DND-41 (cell line): ENCODE measurements around the gene FADD.

Experiments used
- ATAC-seq: fragments of 200-7000 bp; cut with Tn5 transposase; 3 replicates; pipeline ENCODE4 v1.9.1; 2021; ENCODE audit warnings: low read depth; ENCODE audit not compliant: insufficient read depth
- DNase-seq: peaks from one replicate; pipeline ENCODE4 v3.0.0-alpha.2; 2020
- H2AFZ ChIP-seq: 2 replicates; pipeline ENCODE4 v1.6.0; 2012; ENCODE audit warnings: low read depth, low read length
- H3K27ac ChIP-seq: 2 replicates; pipeline ENCODE4 v1.5.1; 2012; ENCODE audit warnings: low read length, inconsistent platforms
- H3K27me3 ChIP-seq: fragments of 200-600 bp; sonication (generic); 2 replicates; pipeline ENCODE4 v1.6.0; 2012; ENCODE audit warnings: low read length, mild to moderate bottlenecking, inconsistent platforms; ENCODE audit not compliant: insufficient read depth, poor library complexity
- H3K36me3 ChIP-seq: 2 replicates; pipeline ENCODE4 v1.5.1; 2012; ENCODE audit warnings: low read length, inconsistent platforms; ENCODE audit not compliant: insufficient read depth
- H3K4me1 ChIP-seq: 2 replicates; pipeline ENCODE4 v1.5.1; 2012; ENCODE audit warnings: mild to moderate bottlenecking, low read length; ENCODE audit not compliant: insufficient read depth
- H3K4me2 ChIP-seq: 2 replicates; pipeline ENCODE4 v1.6.0; 2012; ENCODE audit warnings: mild to moderate bottlenecking, moderate library complexity, low read length, inconsistent platforms; ENCODE audit not compliant: insufficient read depth
- H3K4me3 ChIP-seq, 2 experiments: fragments of 200-600 bp in 1 of 2; shearing (Covaris generic) in 1 of 2; 2 replicates each; pipeline ENCODE4 v1.5.1; 2012 to 2016; ENCODE audit warnings: inconsistent platforms in 2 of 2, low read length in 2 of 2, mild to moderate bottlenecking in 2 of 2, low read depth in 1 of 2, moderate library complexity in 1 of 2
- H3K79me2 ChIP-seq: 2 replicates; pipeline ENCODE4 v1.6.0; 2012; ENCODE audit warnings: low read length, inconsistent platforms; ENCODE audit not compliant: insufficient read depth
- H3K9ac ChIP-seq: 2 replicates; pipeline ENCODE4 v1.6.0; 2012; ENCODE audit warnings: low read depth, mild to moderate bottlenecking, inconsistent platforms, low read length, moderate library complexity
- H3K9me3 ChIP-seq: 2 replicates; pipeline ENCODE4 v1.5.1; 2012; ENCODE audit warnings: low read length, moderate library complexity, mild to moderate bottlenecking, inconsistent platforms; ENCODE audit not compliant: insufficient read depth, severe bottlenecking
- H4K20me1 ChIP-seq: 2 replicates; pipeline ENCODE4 v1.6.0; 2012; ENCODE audit warnings: low read length; ENCODE audit not compliant: insufficient read depth
- CTCF ChIP-seq: IDR thresholded peaks from 2 replicates; pipeline ENCODE4 v1.5.1; 2012; ENCODE audit warnings: borderline replicate concordance, low read length, moderate library complexity, mild to moderate bottlenecking; ENCODE audit not compliant: poor library complexity, severe bottlenecking; ENCODE audit errors: extremely low read depth
- EZH2 ChIP-seq: IDR thresholded peaks from 3 replicates; pipeline ENCODE4 v1.6.1; 2012; ENCODE audit warnings: borderline replicate concordance, low read depth, mild to moderate bottlenecking, moderate library complexity, low read length, inconsistent platforms; ENCODE audit not compliant: severe bottlenecking

Gene FADD

GRCh38 chr11:70158757-70159389 lies 44.2 kb upstream of the FADD start:
- Histone ChIP-seq H4K20me1 (no peaks in the 10 kb centered on the region), H3K27ac (no peak overlapping the region), H3K9ac (no peak overlapping the region)

GRCh38 chr11:70159627-70160570 lies 43.2 kb upstream of the FADD start:
- DNase-seq = no peak
- Histone ChIP-seq H3K4me1 (no peaks in the 10 kb centered on the region), H4K20me1 (no peaks in the 10 kb centered on the region), H3K36me3 (no peaks in the 10 kb centered on the region), H3K27ac (no peak overlapping the region), H3K4me2 (no peak overlapping the region), H2AFZ (no peak overlapping the region), H3K4me3 (no peak overlapping the region), H3K9ac (no peak overlapping the region), H3K79me2 (no peaks in the 10 kb centered on the region), H3K9me3 (no peaks in the 10 kb centered on the region), H3K27me3 (peaks cover 5% of the 10 kb centered on the region)
- ATAC-seq = no peak
- no peak for TF ChIP-seq EZH2
- no peak for TF ChIP-seq CTCF

More at GRCh38 chr11:70158757-70159389, 44.2 kb upstream of the FADD start:
- H3K36me3 ChIP-seq = no peaks in the 10 kb centered on the region
- no peaks in the 10 kb centered on the region for H3K4me1 ChIP-seq
- DNase-seq = no peak
- no peak overlapping the region for H3K4me3 ChIP-seq
- ATAC-seq = no peak
- H3K79me2 ChIP-seq = no peaks in the 10 kb centered on the region
- no peak for TF ChIP-seq CTCF
- no peak for TF ChIP-seq EZH2
- no peak overlapping the region for H3K4me2 ChIP-seq
- H2AFZ ChIP-seq = no peak overlapping the region
- H3K27me3 ChIP-seq = no peaks in the 10 kb centered on the region
- H3K9me3 ChIP-seq = no peaks in the 10 kb centered on the region

GRCh38 chr11:70161043-70161625 lies 42.0 kb upstream of the FADD start:
- Histone ChIP-seq H3K4me2 (no peak overlapping the region), H3K27ac (no peak overlapping the region)
- TF ChIP-seq CTCF (no peak), EZH2 (no peak)

More at GRCh38 chr11:70161043-70161625, 42.0 kb upstream of the FADD start:
- Histone ChIP-seq H2AFZ (no peak overlapping the region), H3K27me3 (peaks cover 5% of the 10 kb centered on the region), H3K4me3 (no peak overlapping the region), H3K4me1 (no peaks in the 10 kb centered on the region), H4K20me1 (no peaks in the 10 kb centered on the region), H3K36me3 (no peaks in the 10 kb centered on the region), H3K9me3 (no peaks in the 10 kb centered on the region), H3K9ac (no peak overlapping the region), H3K79me2 (no peaks in the 10 kb centered on the region)
- no peak for DNase-seq
- no peak for ATAC-seq
